ENCODE data around the gene LIMK2. TPM values are rescaled to one million over a fixed set of nuclear protein-coding genes. Genes with fewer than 3 reads are reported as not detected.

LIMK2 gene
- total RNA-seq, 1 donor from 2014 or later: 35.9 TPM

- intact Hi-C loops (cut with micrococcal nuclease): no loop called here
- no peak overlapping the region for H3K4me3 Mint-ChIP-seq
These were observed 48.4 kb downstream of the LIMK2 start for GRCh38 chr22:31260474-31260856.

GRCh38 chr22:31262312-31263133, 50.4 kb downstream of the LIMK2 start:
- no peaks in the 10 kb centered on the region for H3K4me1 Mint-ChIP-seq
- no peaks in the 10 kb centered on the region for H3K9me3 Mint-ChIP-seq
- no peaks in the 10 kb centered on the region for H3K27me3 Mint-ChIP-seq
- intact Hi-C loops (cut with micrococcal nuclease): no loop called here
- H3K4me3 Mint-ChIP-seq: no peak overlapping the region
- no peak overlapping the region for H3K27ac Mint-ChIP-seq
- DNase-seq: no peak
- H3K36me3 Mint-ChIP-seq (ENCODE audit: low read depth): peaks cover 52% of the 10 kb centered on the region

More at GRCh38 chr22:31260474-31260856, 48.4 kb downstream of the LIMK2 start:
- Mint-ChIP-seq H3K4me1 (peaks cover 2% of the 10 kb centered on the region), H3K27me3 (no peaks in the 10 kb centered on the region), H3K9me3 (no peaks in the 10 kb centered on the region), H3K36me3 (ENCODE audit: low read depth) (peaks cover 42% of the 10 kb centered on the region), H3K27ac (no peak overlapping the region)
- DNase-seq: no peak

DNA sequence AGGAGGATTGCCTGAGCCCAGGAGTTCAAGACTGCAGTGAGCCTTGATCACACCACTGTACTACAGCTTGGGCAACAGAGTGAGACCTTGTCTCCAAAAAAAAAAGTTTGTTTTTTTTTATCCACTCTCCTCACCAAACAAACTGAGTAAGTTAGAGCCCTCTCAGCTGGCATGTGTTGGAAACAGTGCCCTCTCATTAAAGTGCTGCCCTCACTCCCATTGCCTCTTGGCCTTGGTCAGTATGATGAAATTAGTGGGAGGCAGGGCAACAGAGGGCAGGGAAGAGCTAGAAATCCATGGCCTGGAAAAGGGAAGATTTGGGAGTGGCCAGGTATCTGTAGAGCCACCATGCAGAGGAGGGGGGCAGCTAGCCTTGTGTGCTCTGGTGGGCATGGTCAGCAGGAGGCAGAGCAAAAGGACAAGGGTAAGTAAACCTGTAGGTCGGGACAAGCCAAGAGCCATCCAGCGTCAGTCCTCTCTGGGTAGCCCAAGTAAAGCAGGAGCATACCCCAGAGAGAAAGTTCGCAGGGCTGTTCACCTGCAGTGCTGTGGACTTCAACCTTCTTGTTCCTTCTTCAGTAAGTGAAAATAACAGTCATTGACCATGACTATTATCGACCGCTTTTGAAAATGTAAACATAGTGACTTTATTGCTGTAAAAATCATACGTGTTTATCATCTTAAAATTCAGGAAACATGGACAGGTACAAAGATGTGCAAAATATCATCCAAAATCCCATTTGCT, 52.0 kb downstream of the LIMK2 start:
- Mint-ChIP-seq H3K27me3 (no peaks in the 10 kb centered on the region), H3K4me1 (peaks cover 2% of the 10 kb centered on the region), H3K27ac (no peak overlapping the region), H3K36me3 (ENCODE audit: low read depth) (peaks cover 55% of the 10 kb centered on the region), H3K4me3 (no peak overlapping the region), H3K9me3 (no peaks in the 10 kb centered on the region)
- DNase-seq: no peak
- intact Hi-C loops (cut with micrococcal nuclease): no loop called here

DNA sequence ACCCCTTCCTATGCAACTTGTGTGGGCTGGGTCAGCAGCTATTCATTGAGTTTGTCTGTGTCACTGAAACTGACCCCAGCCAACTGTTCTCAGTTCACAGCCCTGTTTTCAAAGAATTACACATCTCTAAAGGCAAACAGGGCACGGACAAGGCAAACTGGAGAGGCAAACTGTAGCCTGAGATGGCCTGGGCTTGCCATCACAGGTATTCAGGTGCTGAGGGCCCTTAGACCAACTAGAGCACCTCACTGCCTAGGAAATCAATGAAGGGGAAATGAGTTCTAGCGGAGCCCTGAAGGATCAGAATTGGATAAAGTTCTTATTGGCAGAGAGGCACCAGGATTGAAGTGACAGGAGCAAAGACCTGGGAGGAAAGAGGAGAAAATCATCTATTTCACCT, 56.2 kb downstream of the LIMK2 start:
- no peaks in the 10 kb centered on the region for H3K27me3 Mint-ChIP-seq
- DNase-seq: no peak
- peaks cover 43% of the 10 kb centered on the region for H3K36me3 Mint-ChIP-seq (ENCODE audit: low read depth)
- H3K9me3 Mint-ChIP-seq: no peaks in the 10 kb centered on the region
- intact Hi-C loops (cut with micrococcal nuclease): no loop called here
- H3K27ac Mint-ChIP-seq: no peak overlapping the region
- no peak overlapping the region for H3K4me3 Mint-ChIP-seq
- H3K4me1 Mint-ChIP-seq: peaks cover 9% of the 10 kb centered on the region

GRCh38 chr22:31269892-31270579, 57.9 kb downstream of the LIMK2 start:
- Mint-ChIP-seq H3K4me3 (no peak overlapping the region), H3K27ac (peak overlapping the region; percentile 70), H3K27me3 (no peaks in the 10 kb centered on the region), H3K4me1 (peaks cover 9% of the 10 kb centered on the region), H3K36me3 (ENCODE audit: low read depth) (peaks cover 46% of the 10 kb centered on the region), H3K9me3 (no peaks in the 10 kb centered on the region)
- no peak for DNase-seq
- intact Hi-C loops (cut with micrococcal nuclease): loop anchor here (5.0 kb wide), 1 partner anchor 42 kb away; no protein-coding TSS in a partner anchor

- Mint-ChIP-seq H3K27ac (no peak overlapping the region), H3K36me3 (ENCODE audit: low read depth) (peaks cover 49% of the 10 kb centered on the region), H3K27me3 (no peaks in the 10 kb centered on the region), H3K4me3 (no peak overlapping the region), H3K9me3 (no peaks in the 10 kb centered on the region), H3K4me1 (peaks cover 12% of the 10 kb centered on the region)
- intact Hi-C loops (cut with micrococcal nuclease): loop anchor here (5.0 kb wide), 1 partner anchor 41 kb away; no protein-coding TSS in a partner anchor
- DNase-seq: no peak
These were observed 58.9 kb downstream of the LIMK2 start for GRCh38 chr22:31271026-31271425.

GRCh38 chr22:31271485-31271884, 59.4 kb downstream of the LIMK2 start:
- H3K4me1 Mint-ChIP-seq: peaks cover 12% of the 10 kb centered on the region
- no peaks in the 10 kb centered on the region for H3K27me3 Mint-ChIP-seq
- H3K27ac Mint-ChIP-seq: peak overlapping the region; percentile 51
- intact Hi-C loops (cut with micrococcal nuclease): loop anchor here (5.0 kb wide), 1 partner anchor 41 kb away; no protein-coding TSS in a partner anchor
- no peaks in the 10 kb centered on the region for H3K9me3 Mint-ChIP-seq
- no peak overlapping the region for H3K4me3 Mint-ChIP-seq
- no peak for DNase-seq
- peaks cover 47% of the 10 kb centered on the region for H3K36me3 Mint-ChIP-seq (ENCODE audit: low read depth)

DNA sequence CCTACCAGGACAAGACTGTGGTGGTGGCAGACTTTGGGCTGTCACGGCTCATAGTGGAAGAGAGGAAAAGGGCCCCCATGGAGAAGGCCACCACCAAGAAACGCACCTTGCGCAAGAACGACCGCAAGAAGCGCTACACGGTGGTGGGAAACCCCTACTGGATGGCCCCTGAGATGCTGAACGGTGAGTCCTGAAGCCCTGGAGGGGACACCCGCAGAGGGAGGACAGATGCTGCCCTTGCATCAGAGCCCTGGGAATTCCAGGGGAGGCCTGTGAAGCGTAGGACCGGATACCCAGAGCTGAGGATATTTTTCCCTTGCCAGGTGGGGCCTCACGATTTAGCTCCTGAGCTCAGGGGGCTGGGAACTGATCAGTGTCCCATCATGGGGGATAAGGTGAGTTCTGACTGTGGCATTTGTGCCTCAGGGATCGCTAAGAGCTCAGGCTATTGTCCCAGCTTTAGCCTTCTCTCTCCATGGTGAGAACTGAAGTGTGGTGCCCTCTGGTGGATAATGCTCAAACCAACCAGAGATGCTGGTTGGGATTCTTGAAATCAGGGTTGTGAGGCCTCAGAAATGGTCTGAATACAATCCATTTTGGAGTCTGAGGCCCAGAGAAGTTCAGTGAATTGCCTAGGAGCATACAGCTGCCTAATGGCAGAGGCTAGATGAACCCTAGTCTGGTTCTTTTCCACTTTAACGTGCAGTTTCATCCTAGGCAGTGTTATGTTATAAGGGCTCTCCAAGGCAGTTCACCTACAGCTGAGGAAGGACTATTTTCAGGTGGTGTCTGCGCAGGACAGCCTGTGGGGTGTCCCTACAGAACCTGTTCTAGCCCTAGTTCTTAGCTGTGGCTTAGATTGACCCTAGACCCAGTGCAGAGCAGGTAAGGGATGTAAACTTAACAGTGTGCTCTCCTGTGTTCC, 60.7 kb downstream of the LIMK2 start:
- peak overlapping the region; percentile 48 for H3K27ac Mint-ChIP-seq
- H3K9me3 Mint-ChIP-seq: no peaks in the 10 kb centered on the region
- intact Hi-C loops (cut with micrococcal nuclease): loop anchor here (2.0 to 5.0 kb wide), 2 partner anchors 40 to 184 kb away; no protein-coding TSS in a partner anchor
- H3K4me3 Mint-ChIP-seq: no peak overlapping the region
- peaks cover 14% of the 10 kb centered on the region for H3K4me1 Mint-ChIP-seq
- peak; percentile 87 for DNase-seq
- H3K36me3 Mint-ChIP-seq (ENCODE audit: low read depth): peaks cover 45% of the 10 kb centered on the region
- H3K27me3 Mint-ChIP-seq: no peaks in the 10 kb centered on the region

- Mint-ChIP-seq H3K4me3 (no peak overlapping the region), H3K4me1 (peaks cover 25% of the 10 kb centered on the region), H3K36me3 (ENCODE audit: low read depth) (peaks cover 44% of the 10 kb centered on the region), H3K9me3 (no peaks in the 10 kb centered on the region), H3K27me3 (no peaks in the 10 kb centered on the region), H3K27ac (no peak overlapping the region)
- intact Hi-C loops (cut with micrococcal nuclease): loop anchor here (5.0 kb wide), 1 partner anchor 38 kb away; no protein-coding TSS in a partner anchor
- DNase-seq: no peak
These were observed 61.9 kb downstream of the LIMK2 start for GRCh38 chr22:31274017-31274416.

DNA sequence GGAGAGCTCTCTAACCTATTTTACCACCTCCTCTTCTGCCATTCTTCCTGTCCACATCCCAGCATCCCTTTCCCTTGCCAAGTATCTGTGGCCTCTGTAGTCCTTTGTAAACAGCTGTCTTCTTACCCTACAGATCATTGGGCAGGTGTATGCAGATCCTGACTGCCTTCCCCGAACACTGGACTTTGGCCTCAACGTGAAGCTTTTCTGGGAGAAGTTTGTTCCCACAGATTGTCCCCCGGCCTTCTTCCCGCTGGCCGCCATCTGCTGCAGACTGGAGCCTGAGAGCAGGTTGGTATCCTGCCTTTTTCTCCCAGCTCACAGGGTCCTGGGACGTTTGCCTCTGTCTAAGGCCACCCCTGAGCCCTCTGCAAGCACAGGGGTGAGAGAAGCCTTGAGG, 62.9 kb downstream of the LIMK2 start:
- Mint-ChIP-seq H3K27ac (peak overlapping the region; percentile 20), H3K9me3 (no peaks in the 10 kb centered on the region), H3K27me3 (no peaks in the 10 kb centered on the region), H3K4me3 (no peak overlapping the region), H3K36me3 (ENCODE audit: low read depth) (peaks cover 50% of the 10 kb centered on the region), H3K4me1 (peaks cover 32% of the 10 kb centered on the region)
- intact Hi-C loops (cut with micrococcal nuclease): no loop called here
- DNase-seq: no peak

- H3K9me3 Mint-ChIP-seq: no peaks in the 10 kb centered on the region
- DNase-seq: no peak
- H3K27ac Mint-ChIP-seq: no peak overlapping the region
- no peak overlapping the region for H3K4me3 Mint-ChIP-seq
- H3K4me1 Mint-ChIP-seq: peaks cover 32% of the 10 kb centered on the region
- H3K36me3 Mint-ChIP-seq (ENCODE audit: low read depth): peaks cover 50% of the 10 kb centered on the region
- intact Hi-C loops (cut with micrococcal nuclease): no loop called here
- no peaks in the 10 kb centered on the region for H3K27me3 Mint-ChIP-seq
These were observed 63.5 kb downstream of the LIMK2 start for GRCh38 chr22:31275576-31275975.

DNA sequence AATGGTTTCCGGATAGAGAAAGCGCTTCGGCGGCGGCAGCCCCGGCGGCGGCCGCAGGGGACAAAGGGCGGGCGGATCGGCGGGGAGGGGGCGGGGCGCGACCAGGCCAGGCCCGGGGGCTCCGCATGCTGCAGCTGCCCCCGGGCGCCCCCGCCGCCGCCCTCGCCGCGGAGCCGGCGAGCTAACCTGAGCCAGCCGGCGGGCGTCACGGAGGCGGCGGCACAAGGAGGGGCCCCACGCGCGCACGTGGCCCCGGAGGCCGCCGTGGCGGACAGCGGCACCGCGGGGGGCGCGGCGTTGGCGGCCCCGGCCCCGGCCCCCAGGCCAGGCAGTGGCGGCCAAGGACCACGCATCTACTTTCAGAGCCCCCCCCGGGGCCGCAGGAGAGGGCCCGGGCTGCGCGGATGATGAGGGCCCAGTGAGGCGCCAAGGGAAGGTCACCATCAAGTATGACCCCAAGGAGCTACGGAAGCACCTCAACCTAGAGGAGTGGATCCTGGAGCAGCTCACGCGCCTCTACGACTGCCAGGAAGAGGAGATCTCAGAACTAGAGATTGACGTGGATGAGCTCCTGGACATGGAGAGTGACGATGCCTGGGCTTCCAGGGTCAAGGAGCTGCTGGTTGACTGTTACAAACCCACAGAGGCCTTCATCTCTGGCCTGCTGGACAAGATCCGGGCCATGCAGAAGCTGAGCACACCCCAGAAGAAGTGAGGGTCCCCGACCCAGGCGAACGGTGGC, 64.5 kb downstream of the LIMK2 start:
- intact Hi-C loops (cut with micrococcal nuclease): no loop called here

More for the DNA sequence above, 64.5 kb downstream of the LIMK2 start:
- Mint-ChIP-seq H3K27me3 (no peaks in the 10 kb centered on the region), H3K9me3 (no peaks in the 10 kb centered on the region), H3K4me3 (no peak overlapping the region), H3K36me3 (ENCODE audit: low read depth) (peaks cover 59% of the 10 kb centered on the region), H3K27ac (no peak overlapping the region), H3K4me1 (peaks cover 39% of the 10 kb centered on the region)
- no peak for DNase-seq

Data from activated CD4-positive, alpha-beta T cell treated with anti-CD3 and anti-CD28 coated beads, Interleukin-2, amount 10 ng/mL, durations not matched to agents 24 days and 14 days (primary cell).